DOHH2 (cell line): ENCODE measurements around the gene TEX14.

Source experiments
- EZH2phosphoT487 ChIP-seq: fragments of 200-600 bp; sonication (generic); IDR thresholded peaks from 2 replicates; pipeline ENCODE4 v1.6.1; 2017; ENCODE audit warnings: borderline replicate concordance, mild to moderate bottlenecking, antibody characterized with exemption, low read length, moderate library complexity, mixed read lengths
- TF ChIP-seq, protein P1 (sequence below): fragments of 200-600 bp; sonication (generic); IDR thresholded peaks from one replicate; pipeline ENCODE4 v1.5.1; 2014; ENCODE audit warnings: antibody characterized with exemption, mild to moderate bottlenecking, low read depth, low read length; ENCODE audit not compliant: poor library complexity, severe bottlenecking

DNA sequence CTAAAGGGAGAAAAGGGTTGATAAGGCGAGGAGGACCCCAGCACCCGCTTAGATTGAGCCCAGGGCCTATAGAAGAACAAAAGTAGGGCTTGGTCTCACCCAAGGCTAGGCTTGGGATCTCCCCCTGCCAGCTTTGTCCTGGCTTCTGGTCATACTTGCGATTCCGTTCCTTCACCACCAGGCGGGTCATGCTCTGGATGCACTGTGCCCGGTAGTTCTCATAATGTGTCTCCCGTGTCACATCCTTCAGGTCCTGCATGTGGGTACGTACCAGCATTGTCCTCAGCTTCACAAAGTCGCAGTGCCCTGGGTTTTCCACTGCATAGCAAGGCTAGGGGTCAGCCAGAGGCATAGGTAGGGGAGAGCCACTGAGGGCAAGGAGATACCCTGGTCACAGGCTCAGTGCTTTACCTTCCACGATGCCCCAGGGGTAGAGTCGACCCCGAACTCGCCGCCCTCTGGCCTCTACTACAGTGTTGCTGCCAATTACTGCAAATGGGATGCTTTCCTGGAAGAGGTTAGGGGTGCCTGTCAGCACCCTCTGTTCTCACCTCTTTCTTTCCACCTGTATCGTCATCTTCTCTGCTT lies 170.9 kb downstream of the TEX14 start:
- TF ChIP-seq, protein P1, sequence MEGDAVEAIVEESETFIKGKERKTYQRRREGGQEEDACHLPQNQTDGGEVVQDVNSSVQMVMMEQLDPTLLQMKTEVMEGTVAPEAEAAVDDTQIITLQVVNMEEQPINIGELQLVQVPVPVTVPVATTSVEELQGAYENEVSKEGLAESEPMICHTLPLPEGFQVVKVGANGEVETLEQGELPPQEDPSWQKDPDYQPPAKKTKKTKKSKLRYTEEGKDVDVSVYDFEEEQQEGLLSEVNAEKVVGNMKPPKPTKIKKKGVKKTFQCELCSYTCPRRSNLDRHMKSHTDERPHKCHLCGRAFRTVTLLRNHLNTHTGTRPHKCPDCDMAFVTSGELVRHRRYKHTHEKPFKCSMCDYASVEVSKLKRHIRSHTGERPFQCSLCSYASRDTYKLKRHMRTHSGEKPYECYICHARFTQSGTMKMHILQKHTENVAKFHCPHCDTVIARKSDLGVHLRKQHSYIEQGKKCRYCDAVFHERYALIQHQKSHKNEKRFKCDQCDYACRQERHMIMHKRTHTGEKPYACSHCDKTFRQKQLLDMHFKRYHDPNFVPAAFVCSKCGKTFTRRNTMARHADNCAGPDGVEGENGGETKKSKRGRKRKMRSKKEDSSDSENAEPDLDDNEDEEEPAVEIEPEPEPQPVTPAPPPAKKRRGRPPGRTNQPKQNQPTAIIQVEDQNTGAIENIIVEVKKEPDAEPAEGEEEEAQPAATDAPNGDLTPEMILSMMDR = peak; percentile 50
- TF ChIP-seq EZH2phosphoT487 = no peak
